GM23248 (cell line): Measurements from ENCODE around the gene TEN1.
"Not testable (repeated sequence)": the region's sequence is repeated elsewhere in the genome, so short reads cannot be mapped to it uniquely, and the experiment has no call there.

Source experiments
- EZH2 ChIP-seq: fragments of 200-600 bp; sonication (generic); IDR thresholded peaks from 2 replicates; pipeline ENCODE4 v1.6.1; 2018; ENCODE audit warnings: antibody characterized with exemption, mild to moderate bottlenecking; ENCODE audit not compliant: insufficient read depth, poor library complexity, severe bottlenecking
- EZH2phosphoT487 ChIP-seq: fragments of 200-600 bp; sonication (generic); IDR thresholded peaks from 2 replicates; pipeline ENCODE4 v1.6.1; 2018; ENCODE audit warnings: antibody characterized with exemption, moderate library complexity, mild to moderate bottlenecking, low read depth; ENCODE audit not compliant: insufficient read depth

GRCh38 chr17:75975187-75975586, 3.9 kb upstream of the TEN1 start:
- not testable (repeated sequence) for TF ChIP-seq EZH2, EZH2phosphoT487
